GM19023 (cell line): ENCODE data around the gene SSTR3.

Experiments
- ATAC-seq: cut with Tn5 transposase; IDR thresholded peaks from one replicate; pipeline ENCODE4 v1.9.1; 2021; ENCODE audit warnings: mild to moderate bottlenecking, moderate library complexity; ENCODE audit not compliant: unreplicated experiment

SSTR3 gene

GRCh38 chr22:37154925-37155712 is 57.2 kb downstream of the SSTR3 start:
- ATAC-seq = no peak
